ENCODE data around the gene TCEA2. TPM values are rescaled to one million over a fixed set of nuclear protein-coding genes. Genes with fewer than 3 reads are reported as not detected.

The TCEA2 gene
- total RNA-seq: 10 to 100 TPM; 39.5 to 41.3 TPM
- long read RNA-seq, donor 1, transcript TCEA2-202 (10 exons, 1,235 nt): major isoform, 15 of 30 reads
- long read RNA-seq, donor 1, partial matches to known transcripts: 5 of 30 reads
- long read RNA-seq, donor 1, other reads (novel, unspliced or antisense): 9 of 30 reads
- long read RNA-seq, donor 2, transcript TCEA2-202 (10 exons, 1,235 nt): major isoform, 11 of 35 reads
- long read RNA-seq, donor 2, partial matches to known transcripts: 6 of 35 reads
- long read RNA-seq, donor 2, other reads (novel, unspliced or antisense): 18 of 35 reads

DNA sequence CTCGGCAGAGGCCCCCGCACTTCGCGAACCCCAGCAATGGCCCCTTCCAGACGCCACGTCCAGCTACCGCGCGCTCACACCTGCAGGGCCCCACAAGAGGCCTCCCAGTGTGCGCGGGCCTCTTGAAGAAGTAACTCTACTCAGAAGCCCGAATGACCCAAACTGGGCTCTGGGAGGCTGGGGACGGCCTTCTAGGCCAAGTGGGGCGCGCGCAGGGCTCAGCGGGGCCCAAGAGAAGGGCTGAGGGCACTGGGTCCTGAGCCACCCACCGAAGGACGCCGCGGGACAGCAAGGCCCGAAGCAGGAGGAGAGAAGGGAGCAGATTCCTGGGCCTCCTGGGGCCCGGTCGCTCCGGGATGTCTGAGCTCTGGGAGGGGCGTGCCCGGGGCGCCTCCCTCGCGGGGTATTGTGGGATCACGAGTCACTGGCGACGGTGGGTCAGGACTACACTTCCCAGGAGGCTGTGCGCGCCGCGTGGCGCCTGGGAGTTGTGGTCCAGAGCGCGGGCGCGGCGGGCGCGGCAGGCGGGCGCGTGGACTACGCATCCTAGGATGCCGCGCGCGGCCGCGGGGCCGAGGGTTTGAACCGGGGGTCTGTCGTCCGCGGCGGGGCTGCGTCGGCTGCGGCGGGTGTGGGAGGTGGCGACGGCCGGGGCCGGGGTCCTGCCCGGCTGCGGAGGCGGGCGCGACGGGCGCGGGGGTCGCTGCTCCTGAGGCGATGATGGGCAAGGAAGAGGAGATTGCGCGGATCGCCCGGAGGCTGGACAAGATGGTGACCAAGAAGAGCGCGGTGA is at the start of gene TCEA2:
Gene TCEA2, plus strand, starts transcription at position 603 of the 793 bp plus-strand sequence. Its CDS starts 115 bp downstream, at position 718.
- peak; percentile 99 for DNase-seq (ENCODE audit: low spot score)
- intact Hi-C loops (cut with DNase I): no loop called here

DNA sequence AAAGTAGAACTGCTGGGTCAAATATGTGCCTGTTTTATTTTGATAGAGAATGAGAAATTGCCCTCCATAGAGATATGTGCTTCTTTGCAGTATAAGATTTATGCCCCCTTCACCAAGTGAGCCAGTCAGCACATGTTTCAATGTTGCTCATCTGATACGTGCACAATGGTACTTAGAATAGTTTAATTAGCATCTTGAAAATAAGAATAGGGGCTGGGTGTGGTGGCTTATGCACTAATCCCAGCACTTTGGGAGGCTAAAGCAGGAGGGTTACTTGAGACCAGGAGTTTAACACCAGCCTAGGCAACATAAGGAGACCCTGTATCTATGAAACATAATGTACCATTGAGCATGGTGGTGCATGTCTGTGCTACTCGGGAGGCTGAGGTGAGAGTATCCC is 47.4 kb upstream of the TCEA2 start:
- intact Hi-C loops (cut with DNase I): no loop called here
- no peak for DNase-seq (ENCODE audit: low spot score)

DNA sequence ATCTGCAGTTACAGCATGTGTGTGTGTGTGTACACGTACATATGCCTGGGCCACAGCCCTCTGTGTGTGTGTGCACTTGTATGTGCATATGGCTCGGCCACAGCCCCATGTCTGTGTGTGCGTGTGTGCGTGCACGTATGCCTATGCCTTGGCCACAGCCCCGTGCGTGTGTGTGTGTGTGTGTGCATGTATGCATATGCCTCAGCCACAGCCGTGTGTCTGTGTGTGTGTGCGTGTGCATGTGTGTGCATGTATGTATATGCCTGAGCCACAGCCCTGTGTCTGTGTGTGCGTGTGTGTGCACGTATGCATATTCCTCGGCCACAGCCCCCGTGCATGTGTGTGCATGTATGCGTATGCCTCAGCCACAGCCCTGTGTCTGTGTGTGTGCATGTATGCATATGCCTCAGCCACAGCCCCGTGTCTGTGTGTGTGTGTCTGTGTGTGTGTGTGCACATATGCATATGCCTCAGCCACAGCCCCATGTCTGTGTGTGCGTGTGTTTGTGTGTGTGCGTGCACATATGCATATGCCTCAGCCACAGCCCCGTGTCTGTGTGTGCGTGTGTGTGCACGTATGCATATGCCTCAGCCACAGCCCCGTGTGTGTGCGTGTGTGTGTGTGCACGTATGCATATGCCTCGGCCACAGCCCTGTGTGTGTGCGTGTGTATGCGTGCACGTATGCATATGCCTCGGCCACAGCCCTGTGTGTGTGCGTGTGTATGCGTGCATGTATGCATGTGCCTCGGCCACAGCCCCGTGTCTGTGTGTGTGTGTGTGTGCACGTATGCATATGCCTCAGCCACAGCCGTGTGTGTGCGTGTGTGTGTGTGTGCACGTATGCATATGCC is 41.6 kb upstream of the TCEA2 start:
- intact Hi-C loops (cut with DNase I): no loop called here

DNA sequence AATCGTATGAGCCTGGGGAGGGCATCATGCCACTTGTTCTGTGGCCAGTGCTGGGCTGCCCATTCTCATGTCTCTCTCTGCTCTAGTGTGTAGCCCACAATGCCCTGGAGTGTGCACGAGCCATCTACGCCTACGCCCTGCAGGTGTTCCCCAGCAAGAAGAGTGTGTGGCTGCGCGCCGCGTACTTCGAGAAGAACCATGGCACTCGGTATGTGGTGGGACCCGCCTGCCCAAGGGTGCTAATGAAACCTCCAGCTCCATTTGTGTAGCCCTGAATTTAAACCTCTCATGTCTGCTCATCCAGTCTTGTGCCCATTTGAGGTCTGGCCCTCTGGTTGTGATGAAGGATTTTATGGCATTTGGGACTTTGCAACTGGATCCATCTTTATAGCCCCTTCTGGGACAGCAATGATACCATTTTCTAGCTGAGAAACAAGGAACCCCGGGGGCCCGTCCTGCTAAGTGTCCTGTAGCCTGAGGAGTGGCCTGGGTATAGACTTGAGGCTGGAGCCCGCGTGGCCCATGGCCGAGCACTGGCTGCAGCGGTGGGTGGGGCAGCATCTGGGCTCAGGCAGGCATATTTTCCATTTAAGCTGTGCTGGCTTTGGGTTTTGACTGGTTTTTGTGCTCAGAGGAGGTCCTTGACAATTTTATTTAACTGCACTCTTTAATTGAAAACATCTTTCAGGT is 40.2 kb upstream of the TCEA2 start:
- DNase-seq (ENCODE audit: low spot score): no peak
- intact Hi-C loops (cut with DNase I): no loop called here

More for the DNA sequence above, 41.6 kb upstream of the TCEA2 start:
- no peak for DNase-seq (ENCODE audit: low spot score)

DNA sequence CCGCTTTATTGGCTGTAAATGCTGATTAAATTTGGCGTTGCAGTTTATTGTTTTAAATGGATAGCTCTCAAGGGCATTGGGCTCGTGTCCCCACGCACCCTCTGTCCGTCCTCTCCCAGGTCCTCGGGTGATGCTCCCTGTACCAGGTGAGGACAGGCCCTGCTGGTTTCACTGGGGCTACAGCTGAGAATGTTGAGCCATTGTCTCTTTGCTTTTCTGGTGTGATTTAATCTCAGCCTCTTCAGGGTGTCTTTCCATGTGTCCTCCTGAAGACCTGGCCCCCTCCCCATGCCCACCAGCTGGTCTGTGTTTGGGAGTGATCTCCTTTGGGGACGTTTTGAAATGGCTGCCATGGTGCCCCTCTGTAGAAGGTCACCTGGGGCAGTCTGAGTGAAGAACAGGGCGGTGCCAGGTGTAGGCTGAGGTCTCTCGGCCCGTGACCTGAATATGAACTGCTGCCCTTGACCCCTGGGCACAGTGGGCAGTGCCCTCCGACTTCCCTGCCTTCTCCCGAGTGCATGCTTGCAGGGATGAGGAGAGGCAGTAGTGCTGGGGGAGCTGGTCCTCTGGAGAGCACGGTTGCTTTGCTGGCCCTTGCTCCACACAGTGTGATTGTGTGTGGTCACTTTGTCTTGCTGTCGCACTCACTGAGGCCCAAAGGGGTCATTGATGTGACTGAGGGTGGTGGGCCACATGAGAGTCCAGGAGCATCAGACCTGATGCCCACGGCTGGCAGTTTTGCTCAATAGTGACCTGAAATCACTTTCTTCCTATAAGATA is 39.4 kb upstream of the TCEA2 start:
- DNase-seq (ENCODE audit: low spot score): no peak
- intact Hi-C loops (cut with DNase I): no loop called here

DNA sequence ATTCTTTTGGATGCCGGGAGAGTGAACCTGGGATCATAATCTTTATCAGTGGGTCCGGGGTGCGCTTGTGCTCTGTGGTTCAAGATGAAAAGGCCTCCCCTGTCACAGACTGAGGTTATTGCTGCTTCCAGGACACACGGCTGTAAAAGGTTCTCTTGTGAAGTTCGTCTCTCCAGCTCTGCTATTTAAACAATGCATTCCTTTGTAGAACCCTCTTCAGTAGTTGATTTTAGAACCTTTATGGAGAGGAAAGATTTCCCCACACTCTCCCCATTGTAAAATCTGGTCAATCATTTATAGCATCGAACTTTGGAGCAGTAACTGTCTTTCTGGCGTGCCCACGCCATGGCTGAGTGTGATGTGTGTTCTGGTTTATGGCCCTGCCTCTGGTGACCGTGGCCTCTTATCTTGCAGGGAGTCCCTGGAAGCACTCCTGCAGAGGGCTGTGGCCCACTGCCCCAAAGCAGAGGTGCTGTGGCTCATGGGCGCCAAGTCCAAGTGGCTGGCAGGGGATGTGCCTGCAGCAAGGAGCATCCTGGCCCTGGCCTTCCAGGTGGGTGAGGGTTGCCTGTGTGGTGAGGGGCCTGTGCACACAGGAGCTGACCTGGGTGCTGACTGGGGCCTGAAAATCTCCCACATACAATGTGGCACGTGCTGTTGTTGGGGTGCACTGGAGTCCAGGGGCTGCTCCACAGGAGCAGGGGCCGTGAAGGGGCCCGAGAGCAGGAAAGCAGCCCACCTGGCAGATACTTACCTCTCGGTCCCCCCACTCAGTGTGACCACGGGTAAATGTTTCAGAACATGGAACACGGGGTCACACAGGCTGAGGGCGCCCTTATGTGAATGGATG is 38.6 kb upstream of the TCEA2 start:
- intact Hi-C loops (cut with DNase I): no loop called here
- no peak for DNase-seq (ENCODE audit: low spot score)

DNA sequence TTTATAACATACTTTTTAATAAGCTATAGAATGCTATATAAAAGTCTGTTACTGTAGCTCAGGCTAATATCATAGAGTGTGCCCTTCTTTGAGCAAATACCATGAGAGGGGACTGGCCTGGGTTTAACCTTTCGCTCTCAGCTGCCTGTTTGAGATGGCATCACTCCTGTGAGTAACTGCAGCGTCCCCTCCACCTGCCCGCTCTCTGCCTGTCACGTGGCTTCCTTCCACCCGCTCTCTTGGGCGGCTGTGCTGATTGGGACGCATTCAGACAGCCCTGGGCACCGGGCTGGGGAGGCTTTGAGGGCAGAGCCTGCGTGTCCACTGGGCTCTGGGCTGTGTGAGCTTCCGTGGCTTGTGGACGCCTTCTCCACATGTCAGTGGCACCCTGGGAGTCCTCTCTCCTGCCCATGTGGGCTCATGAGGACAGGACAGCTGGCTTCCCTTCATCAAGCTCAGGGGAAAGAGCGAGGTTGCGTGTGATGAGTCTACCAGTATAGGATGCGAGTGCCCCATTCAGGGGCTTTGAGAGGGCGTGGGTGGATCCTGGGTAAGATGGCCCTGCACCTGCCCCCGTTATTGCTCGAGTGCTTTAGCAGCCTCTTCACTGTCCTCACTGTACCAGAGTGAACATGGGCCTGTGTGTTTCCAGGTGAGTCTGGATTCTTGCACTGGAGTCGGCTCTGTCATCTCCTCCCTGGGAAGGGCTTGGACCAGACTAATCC is 37.7 kb upstream of the TCEA2 start:
- DNase-seq (ENCODE audit: low spot score): no peak

DNA sequence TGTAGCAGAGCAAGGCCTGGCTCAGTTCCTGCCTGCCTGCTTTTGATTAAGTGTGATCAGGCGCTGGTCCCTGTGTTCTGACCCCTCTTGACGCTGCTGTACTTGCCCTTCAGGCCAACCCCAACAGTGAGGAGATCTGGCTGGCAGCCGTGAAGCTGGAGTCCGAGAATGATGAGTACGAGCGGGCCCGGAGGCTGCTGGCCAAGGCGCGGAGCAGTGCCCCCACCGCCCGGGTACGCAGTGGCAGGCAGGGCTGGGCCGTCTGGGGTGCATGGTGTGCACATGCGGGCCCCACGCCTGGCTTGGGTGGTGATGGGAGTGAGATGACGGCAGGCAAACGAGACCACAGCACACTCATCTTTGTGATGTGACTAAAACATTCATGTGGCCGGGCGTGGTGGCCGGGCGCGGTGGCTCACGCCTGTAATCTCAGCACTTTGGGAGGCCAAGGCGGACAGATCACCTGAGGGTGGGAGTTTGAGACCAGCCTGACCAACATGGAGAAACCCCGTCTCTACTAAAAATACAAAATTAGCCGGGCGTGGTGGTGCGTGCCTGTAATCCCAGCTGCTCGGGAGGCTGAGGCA is 37.1 kb upstream of the TCEA2 start:
- intact Hi-C loops (cut with DNase I): loop anchor here in 1 of 2 donors (5.0 kb wide), 1 partner anchor 629 kb away; no protein-coding TSS in a partner anchor
- no peak for DNase-seq (ENCODE audit: low spot score)

More for the DNA sequence above, 37.7 kb upstream of the TCEA2 start:
- intact Hi-C loops (cut with DNase I): loop anchor here in 1 of 2 donors (5.0 kb wide), 1 partner anchor 628 kb away; no protein-coding TSS in a partner anchor

DNA sequence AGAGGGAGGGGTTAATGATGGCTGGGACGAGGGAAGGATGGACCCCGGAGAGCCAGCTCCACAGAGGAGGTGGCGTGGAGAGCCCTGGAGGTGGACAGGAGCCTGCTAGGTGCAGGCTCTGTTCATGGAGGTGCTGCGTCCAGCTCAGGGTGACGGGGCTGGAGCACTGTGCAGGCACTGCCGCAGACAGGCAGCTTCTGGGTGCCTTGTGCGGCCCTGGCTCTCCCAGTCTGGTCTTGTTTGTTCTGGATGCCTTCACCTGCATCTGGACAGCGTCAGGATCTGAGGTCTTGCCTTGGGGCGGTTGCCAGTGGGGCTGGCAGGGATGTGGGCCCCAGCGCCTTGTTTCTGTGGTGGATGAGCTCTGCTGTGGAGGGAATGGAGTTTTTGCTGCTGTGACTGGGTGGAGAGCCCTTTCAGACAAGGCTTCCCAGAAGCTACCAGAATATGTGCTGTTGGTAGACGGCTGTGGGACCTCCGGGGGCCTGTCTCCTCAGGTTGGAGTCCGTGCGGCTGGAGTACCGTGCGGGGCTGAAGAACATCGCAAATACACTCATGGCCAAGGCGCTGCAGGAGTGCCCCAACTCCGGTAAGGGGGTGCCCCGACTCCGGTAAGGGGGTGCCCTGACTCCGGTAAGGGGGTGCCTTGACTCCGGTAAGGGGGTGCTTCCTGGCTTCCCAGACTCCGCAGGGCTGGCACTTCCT is 34.9 kb upstream of the TCEA2 start:
- no peak for DNase-seq (ENCODE audit: low spot score)

DNA sequence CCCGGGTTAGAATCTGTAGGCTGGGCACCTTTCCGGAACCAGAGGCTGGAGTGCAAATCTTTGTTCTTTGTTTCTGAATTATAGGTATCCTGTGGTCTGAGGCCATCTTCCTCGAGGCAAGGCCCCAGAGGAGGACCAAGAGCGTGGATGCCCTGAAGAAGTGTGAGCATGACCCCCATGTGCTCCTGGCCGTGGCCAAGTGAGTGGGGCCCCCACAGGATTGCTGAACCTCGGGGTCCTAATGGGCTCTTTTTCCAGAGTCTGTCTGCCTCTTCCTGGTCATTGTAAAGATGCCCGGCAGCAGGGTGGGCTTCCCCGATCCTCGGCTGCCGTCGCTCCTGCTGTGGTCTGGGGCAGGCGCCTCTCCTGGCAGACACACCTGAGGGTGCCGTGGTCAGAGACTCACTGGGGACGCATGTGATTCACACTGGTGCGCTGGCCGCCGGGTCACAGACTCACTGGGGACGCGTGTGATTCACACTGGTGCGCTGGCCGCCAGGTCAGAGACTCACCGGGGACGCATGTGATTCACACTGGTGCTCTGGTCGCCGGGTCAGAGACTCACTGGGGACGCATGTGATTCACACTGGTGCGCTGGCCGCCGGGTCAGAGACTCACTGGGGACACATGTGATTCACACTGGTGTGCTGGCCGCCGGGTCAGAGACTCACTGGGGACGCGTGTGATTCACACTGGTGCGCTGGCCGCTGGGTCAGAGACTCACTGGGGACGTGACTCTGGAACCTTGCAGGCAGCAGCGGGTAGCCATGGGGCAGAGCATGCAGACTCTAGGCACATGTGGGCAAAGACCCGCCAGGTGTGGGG is 33.5 kb upstream of the TCEA2 start:
- DNase-seq (ENCODE audit: low spot score): no peak
- intact Hi-C loops (cut with DNase I): loop anchor here in 1 of 2 donors (5.0 to 10.0 kb wide), 2 partner anchors 85 to 632 kb away; no protein-coding TSS in a partner anchor

More for the DNA sequence above, 34.9 kb upstream of the TCEA2 start:
- intact Hi-C loops (cut with DNase I): loop anchor here in 1 of 2 donors (5.0 kb wide), 1 partner anchor 631 kb away; no protein-coding TSS in a partner anchor

DNA sequence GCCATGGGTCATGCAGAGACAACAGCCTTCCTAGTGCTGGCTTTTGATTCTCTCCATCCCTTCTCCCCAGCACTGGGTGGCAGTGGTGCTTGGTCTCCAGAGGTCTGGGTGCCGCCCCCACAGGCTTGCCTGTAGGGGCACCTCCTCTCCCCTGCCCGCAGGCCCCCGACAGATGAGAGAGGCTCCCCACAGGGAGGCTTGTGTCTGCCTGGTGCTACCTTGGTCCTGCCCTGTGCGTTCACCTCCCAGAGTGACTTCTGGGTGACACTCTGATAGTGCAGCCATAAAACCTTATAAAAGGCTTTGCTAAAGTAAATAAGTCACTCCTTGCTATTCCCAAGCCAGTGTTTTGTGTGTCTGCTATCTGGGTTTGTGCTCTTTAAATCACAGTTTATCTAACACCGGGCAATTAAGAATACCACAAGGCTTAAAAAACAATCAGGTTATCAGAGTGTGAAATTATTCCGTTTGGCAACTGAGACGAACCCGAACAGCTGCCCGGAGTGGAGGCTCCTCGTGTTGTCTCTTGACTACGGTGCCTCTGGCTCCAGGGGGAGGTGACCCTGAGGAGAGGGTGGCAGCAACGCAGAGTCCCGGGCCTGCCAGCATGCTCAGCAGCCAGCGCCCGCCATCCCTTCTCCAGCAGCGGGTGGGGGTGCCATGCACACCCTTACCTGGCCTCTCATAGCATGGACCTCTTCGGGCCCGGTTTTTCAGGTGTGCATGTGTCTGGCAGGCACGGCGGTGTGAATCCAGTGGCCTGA is 32.4 kb upstream of the TCEA2 start:
- intact Hi-C loops (cut with DNase I): loop anchor here in 1 of 2 donors (10.0 kb wide), 1 partner anchor 84 kb away; no protein-coding TSS in a partner anchor

DNA sequence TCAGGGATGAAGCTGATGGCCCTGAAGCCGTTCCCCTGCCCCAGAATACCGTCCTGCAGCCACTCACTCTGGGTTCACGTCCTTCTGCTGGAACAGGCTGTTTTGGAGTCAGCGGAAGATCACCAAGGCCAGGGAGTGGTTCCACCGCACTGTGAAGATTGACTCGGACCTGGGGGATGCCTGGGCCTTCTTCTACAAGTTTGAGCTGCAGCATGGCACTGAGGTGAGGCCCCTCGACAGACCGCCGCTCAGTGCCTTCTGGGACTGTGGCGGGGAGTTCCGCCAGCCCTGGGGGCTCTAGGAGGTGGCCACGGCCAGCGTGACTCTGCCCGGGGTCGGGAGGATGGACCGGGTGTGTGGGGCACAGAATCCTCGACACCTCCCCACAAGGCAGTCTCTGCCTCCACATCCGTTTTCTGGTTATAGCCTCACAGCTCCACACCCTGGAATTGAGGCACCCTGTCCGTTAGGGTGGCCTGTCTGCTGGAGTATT is 31.1 kb upstream of the TCEA2 start:
- intact Hi-C loops (cut with DNase I): loop anchor here in 1 of 2 donors (1.0 to 10.0 kb wide), 2 partner anchors 25 to 83 kb away; no protein-coding TSS in a partner anchor

More for the DNA sequence above, 32.4 kb upstream of the TCEA2 start:
- DNase-seq (ENCODE audit: low spot score): peak; percentile 73

More for the DNA sequence above, 31.1 kb upstream of the TCEA2 start:
- no peak for DNase-seq (ENCODE audit: low spot score)
